Lung (tissue), 12 donors: Measurements from ENCODE around the gene F5. TPM values are rescaled to one million over a fixed set of nuclear protein-coding genes. Genes with fewer than 3 reads are reported as not detected.

Experiments used
- ATAC-seq: fragments of 200-7000 bp; cut with Tn5 transposase; one replicate; pipeline ENCODE4 v1.9.1; 2020; ENCODE audit warnings: moderate number of reproducible peaks; ENCODE audit not compliant: insufficient read depth, low FRiP score
- DNase-seq, 3 donors: peaks; one replicate each; pipeline ENCODE4 v3.0.0-alpha.2; 2013 to 2017
- H3K27ac ChIP-seq, 2 donors: one replicate each; pipeline ENCODE4 v1.5.1; 2013; ENCODE audit warnings: mild to moderate bottlenecking in 2 of 2, moderate library complexity in 2 of 2, control low read depth in 1 of 2, inconsistent platforms in 1 of 2, low read depth in 1 of 2, low read length in 1 of 2
- H3K27me3 ChIP-seq, 3 donors: one replicate each; pipeline ENCODE4 v1.5.1; 2013; ENCODE audit warnings: low read length in 2 of 3; ENCODE audit not compliant: control insufficient read depth in 3 of 3, insufficient read depth in 3 of 3
- H3K36me3 ChIP-seq, 4 donors: one replicate each; pipeline ENCODE4 v1.5.1; 2013; ENCODE audit warnings: low read length in 4 of 4, mild to moderate bottlenecking in 1 of 4, moderate library complexity in 1 of 4; ENCODE audit not compliant: control insufficient read depth in 4 of 4, insufficient read depth in 4 of 4
- H3K4me1 ChIP-seq, 5 donors: one replicate each; pipeline ENCODE4 v1.5.1; 2013; ENCODE audit warnings: low read length in 5 of 5, mild to moderate bottlenecking in 2 of 5, moderate library complexity in 1 of 5; ENCODE audit not compliant: control insufficient read depth in 5 of 5, insufficient read depth in 5 of 5
- H3K4me3 ChIP-seq: one replicate; pipeline ENCODE4 v1.5.1; 2013; ENCODE audit warnings: mild to moderate bottlenecking, control low read depth, moderate library complexity
- H3K9ac ChIP-seq, 2 donors: one replicate each; pipeline ENCODE4 v1.5.1; 2013; ENCODE audit warnings: low read length in 2 of 2, control low read depth in 1 of 2; ENCODE audit not compliant: insufficient read depth in 1 of 2
- H3K9me3 ChIP-seq, 4 donors: one replicate each; pipeline ENCODE4 v1.5.1; 2013; ENCODE audit warnings: low read length in 3 of 4, mild to moderate bottlenecking in 1 of 4, moderate library complexity in 1 of 4; ENCODE audit not compliant: control insufficient read depth in 4 of 4, insufficient read depth in 3 of 4
- CTCF ChIP-seq: IDR thresholded peaks from 2 replicates; pipeline ENCODE4 v1.5.1; 2012; ENCODE audit warnings: mild to moderate bottlenecking; ENCODE audit errors: control extremely low read depth, extremely low read depth
- WGBS, 2 donors: extraction: QIAGEN DNeasy Blood & Tissue Kit; methylation state at CpG; one replicate each; pipeline ENCODE4 v1.1.7; 2013; 5-methylcytosine and 5-hydroxymethylcytosine counted together
- polyA plus RNA-seq, 2 donors: library from polyadenylated mRNA; stranded (reverse); fragments of 200-250 nt; gene quantifications; one replicate each; pipeline ENCODE4 v1.2.1, GENCODE V29; 2013
- total RNA-seq, 2 donors: library from RNA; depleted of rRNA in 1 of 2; stranded (reverse); fragments of >200 nt in 1 of 2; gene quantifications; one replicate each; pipeline ENCODE4 v1.2.1, GENCODE V29; 2014 to 2021
- donor health status: control.
- donor health status: control.
- donor health status: Bipolar disorder and iron deficiency.
- donor health status: healthy.
- donor health status: DM: yes; HTN: yes; CAD: no.

Gene F5
- total and polyA plus RNA-seq, 4 donors = 0.74 to 5.3 (median 2.4) TPM

GRCh38 chr1:169563019-169563615 is 23.2 kb downstream of the F5 start:
- TF ChIP-seq CTCF = no peak
- DNase-seq (no peak), ATAC-seq (no peak)
- Histone ChIP-seq H3K9me3 (no peaks in the 10 kb centered on the region), H3K36me3 (no peaks in the 10 kb centered on the region), H3K9ac (no peak overlapping the region), H3K27ac (no peak overlapping the region), H3K4me1 (no peaks in the 10 kb centered on the region), H3K27me3 (peaks cover 0 to 5% (median 2%) of the 10 kb centered on the region in 3 donors), H3K4me3 (no peak overlapping the region)
- WGBS, 2 donors = 94 to 97% methylated on average over 1 of the region's 1 CpG

- DNase-seq (no peak), ATAC-seq (no peak)
- H3K36me3 ChIP-seq = no peaks in the 10 kb centered on the region
- no peak overlapping the region for H3K27ac ChIP-seq
- no peak overlapping the region for H3K4me3 ChIP-seq
- H3K27me3 ChIP-seq = peaks cover 0 to 8% (median 2%) of the 10 kb centered on the region in 3 donors
- H3K9ac ChIP-seq = no peak overlapping the region
- H3K9me3 ChIP-seq = no peaks in the 10 kb centered on the region
- WGBS, 2 donors = 85 to 98% methylated on average over 1 of the region's 1 CpG
- H3K4me1 ChIP-seq = no peaks in the 10 kb centered on the region
- no peak for TF ChIP-seq CTCF
These were observed 24.6 kb downstream of the F5 start for GRCh38 chr1:169561692-169562091.

GRCh38 chr1:169557131-169557530 is 29.1 kb downstream of the F5 start:
- Histone ChIP-seq H3K4me1 (no peaks in the 10 kb centered on the region), H3K36me3 (peaks cover 0 to 1% (median 0%) of the 10 kb centered on the region in 4 donors), H3K4me3 (no peak overlapping the region), H3K9ac (no peak overlapping the region), H3K9me3 (no peaks in the 10 kb centered on the region), H3K27me3 (peaks cover 0 to 8% (median 2%) of the 10 kb centered on the region in 3 donors), H3K27ac (no peak overlapping the region)
- DNase-seq (no peak), ATAC-seq (no peak)
- WGBS, 2 donors = 84 to 90% methylated on average over 5 of the region's 5 CpGs
- no peak for TF ChIP-seq CTCF

GRCh38 chr1:169550294-169550693 is 36.0 kb downstream of the F5 start:
- Histone ChIP-seq H3K9ac (no peak overlapping the region), H3K4me3 (no peak overlapping the region), H3K4me1 (no peaks in the 10 kb centered on the region), H3K27ac (no peak overlapping the region), H3K27me3 (no peaks in the 10 kb centered on the region), H3K9me3 (no peaks in the 10 kb centered on the region), H3K36me3 (peaks cover 0 to 1% (median 0%) of the 10 kb centered on the region in 4 donors)
- ATAC-seq (no peak), DNase-seq (peak in 2 of 3 donors; percentile 42 to 66)
- WGBS, 2 donors = 30 to 35% methylated on average over 4 of the region's 4 CpGs
- peak; percentile 42 for TF ChIP-seq CTCF
